HG03565 (cell line): ENCODE data around the gene TMX4.
"Not testable (repeated sequence)": the region's sequence is repeated elsewhere in the genome, so short reads cannot be mapped to it uniquely, and the experiment has no call there.

Experiments
- ATAC-seq: cut with Tn5 transposase; IDR thresholded peaks from one replicate; pipeline ENCODE4 v1.9.1; 2021; ENCODE audit warnings: mild to moderate bottlenecking, moderate library complexity; ENCODE audit not compliant: unreplicated experiment

Gene TMX4, protein sequence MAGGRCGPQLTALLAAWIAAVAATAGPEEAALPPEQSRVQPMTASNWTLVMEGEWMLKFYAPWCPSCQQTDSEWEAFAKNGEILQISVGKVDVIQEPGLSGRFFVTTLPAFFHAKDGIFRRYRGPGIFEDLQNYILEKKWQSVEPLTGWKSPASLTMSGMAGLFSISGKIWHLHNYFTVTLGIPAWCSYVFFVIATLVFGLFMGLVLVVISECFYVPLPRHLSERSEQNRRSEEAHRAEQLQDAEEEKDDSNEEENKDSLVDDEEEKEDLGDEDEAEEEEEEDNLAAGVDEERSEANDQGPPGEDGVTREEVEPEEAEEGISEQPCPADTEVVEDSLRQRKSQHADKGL

DNA sequence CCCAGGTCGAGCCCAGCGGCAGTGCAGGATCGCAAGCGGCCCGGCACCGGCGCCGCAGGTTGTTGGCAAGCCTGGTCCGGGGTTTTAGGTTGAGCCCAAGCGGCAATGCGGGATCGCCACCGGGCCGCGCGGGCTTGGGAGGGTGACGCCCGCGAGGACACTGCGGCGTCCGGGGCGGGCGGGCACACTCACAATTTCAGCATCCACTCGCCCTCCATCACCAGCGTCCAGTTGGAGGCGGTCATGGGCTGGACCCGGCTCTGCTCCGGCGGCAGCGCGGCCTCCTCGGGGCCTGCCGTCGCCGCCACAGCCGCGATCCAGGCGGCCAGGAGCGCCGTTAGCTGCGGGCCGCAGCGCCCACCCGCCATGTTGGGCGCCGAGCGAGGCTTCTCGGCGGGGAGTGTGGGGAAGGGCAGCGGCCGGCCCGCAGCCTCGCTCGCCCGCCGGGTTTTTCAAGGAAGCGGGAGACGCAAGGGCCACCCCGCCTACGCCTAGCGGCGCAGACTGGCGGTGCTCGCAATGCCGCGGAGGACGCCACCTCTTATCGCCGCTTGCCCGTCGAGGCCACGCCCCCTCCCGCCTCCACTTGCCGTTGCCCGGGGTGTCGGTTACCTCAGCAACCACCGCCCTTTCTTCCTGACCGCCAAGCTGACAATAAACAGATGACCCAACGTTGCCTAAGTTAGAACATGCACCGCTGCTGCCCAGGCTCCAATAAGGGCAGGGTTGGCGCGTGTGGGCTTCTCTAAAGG lies at the start of gene TMX4:
Gene TMX4, minus strand, starts transcription at position 516 of the 752 bp plus-strand sequence. Its CDS starts 148 bp downstream, at position 368.
- peak; percentile 79 for ATAC-seq

DNA sequence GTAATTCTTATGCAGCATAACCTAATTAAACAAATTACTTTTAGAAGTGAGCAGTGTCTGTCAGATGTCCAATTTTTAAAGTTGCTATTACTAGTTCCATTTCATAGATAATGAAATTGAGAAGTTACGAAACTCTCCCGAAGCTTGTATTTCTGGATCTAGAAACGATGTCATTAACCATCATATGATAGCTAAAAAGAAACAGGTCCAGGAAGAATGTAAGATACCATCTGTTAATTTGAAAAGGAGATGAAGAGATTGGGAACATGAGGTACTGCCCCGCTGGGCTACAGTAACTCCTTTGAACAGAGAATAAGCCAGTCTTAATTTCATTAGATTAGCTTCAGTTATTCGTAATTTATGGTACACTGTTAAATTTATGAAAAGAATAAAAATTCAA lies 47.5 kb upstream of the TMX4 start:
- no peak for ATAC-seq

DNA sequence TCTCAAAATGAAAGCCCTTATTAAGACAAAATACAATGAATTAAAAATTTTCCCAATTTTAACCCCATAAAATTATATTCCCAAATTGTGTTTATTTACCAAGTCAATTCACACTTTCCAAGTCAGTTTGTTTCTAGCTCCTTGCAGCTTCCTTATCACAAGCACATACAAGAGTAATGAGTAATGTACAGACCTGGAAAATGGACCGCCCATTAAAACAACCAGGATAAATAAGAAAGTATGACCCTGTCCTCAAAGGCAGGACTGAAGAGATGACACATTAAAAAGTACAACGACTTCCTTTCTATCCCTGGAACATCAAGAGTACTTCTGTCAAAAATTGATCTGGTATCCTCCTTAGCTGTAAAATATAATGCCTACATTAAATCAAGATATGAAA lies 47.1 kb upstream of the TMX4 start:
- ATAC-seq = no peak

DNA sequence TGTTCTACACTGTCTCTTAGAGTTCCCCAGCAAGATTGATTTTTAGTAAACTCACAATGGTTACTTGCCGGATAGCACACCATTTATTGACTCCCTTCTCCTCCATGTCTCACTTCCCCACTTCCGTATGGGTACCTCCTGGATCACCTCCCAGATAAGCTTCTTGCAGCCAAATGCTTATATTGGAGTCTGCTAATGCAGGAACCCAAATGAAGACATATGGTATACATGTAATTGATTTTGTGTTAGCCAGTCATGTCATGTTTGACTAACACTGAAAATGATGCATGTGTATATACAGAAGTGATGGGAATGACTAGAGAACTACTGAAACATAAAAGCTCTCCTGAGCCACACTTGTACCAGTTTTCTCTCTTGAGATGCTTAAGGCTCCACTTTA lies 46.1 kb upstream of the TMX4 start:
- no peak for ATAC-seq

DNA sequence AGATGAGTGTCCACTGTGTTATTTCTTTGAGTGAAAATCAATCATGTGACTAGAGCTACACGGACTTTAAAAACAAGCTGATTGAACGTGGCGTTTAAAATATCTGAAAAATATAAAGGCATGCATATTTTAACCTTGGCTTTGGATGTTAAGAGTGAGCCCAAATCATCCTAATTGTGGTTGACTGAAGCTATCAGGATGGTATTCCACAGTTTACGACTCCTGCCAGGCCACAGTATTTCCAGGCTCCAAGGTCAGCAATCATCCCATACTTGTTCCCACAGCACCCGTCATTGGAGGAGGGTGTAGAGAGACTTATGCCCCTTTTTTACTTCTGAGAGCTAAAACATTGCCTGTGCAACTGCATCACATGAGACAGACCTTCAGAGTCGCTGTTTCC lies 43.2 kb upstream of the TMX4 start:
- no peak for ATAC-seq

DNA sequence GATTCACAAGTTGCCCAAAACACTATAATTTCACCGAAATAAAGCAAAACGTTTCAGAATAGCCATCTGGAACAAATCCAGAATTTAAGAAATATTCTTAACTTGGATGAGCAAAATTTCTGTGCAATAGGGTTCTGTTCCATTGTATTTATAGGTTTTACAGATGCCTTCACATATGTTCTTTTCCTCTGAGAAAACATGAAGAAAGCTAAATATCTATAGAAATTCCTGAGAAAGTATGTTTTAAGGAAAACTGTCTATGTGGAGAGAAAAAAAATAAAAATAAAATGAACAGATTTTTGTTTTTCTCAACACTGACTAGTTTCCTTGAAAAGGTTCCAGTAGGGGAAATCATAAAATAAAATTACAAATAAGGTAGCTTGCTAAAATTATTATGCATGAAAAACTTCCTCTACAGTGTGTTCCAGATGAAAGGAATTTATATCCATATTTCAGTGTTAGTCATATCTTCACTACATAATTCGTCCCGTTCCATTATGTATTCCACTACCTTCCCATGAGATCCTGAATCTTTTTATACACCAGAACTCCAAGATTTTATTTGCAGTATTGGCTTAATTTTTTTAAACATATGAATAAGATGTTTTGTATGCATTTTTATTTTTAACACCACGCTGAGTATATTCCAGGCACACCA lies 42.4 kb upstream of the TMX4 start:
- ATAC-seq = no peak

DNA sequence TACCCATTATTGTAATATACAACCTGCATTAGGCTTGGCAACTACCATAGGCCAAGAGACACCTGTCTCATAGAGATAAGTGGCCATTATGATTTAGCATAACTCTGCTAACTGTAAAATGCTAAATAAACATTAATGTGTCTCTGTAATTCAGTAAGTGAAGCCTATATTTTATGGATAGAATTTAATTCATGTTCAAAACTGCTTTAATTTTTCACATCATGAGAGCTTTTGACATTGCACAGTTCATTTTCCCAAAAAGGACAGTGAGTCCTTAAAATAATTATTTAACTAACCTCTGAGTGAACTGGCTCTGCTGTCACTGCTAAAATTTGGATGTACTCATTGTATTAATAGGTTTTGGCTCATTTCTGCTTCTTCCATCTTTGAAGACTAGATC lies 41.4 kb upstream of the TMX4 start:
- no peak for ATAC-seq

DNA sequence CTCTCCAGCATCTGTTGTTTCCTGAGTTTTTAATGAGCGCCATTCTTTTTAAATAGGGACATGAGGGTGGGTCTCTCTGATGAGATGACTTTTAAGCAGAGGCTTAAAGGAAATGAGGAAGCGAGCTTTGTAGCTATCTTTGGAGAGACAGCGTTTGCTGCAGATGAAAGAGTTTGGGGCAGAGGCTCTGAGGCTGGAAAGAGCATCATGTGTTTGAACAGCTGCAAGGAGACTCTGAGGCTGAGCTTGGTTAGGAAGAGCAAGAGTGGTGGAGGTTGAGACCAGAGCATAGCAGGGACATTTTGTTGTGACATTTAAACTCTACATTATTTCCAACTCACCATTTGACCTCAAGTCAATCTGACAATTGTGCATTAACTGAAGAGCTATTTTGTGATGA lies 38.3 kb upstream of the TMX4 start:
- ATAC-seq = no peak

DNA sequence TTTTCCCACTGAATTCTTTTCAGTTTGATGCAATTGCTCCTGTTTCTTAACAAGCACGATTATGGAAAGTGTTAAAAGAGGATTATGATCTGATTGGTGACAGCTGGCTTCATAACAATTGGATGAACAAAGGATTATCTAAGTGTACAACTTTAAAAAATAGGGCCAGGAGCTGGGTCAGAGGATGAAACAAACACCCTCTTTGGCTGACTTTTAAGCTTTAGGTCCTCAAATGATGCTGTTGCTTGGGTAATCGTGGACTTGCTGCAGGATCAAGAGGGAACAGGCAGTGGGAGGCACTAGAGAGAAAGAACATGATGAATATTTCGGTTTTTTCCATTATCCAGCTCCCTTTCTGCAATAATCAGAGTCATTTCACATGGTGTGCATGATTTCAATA lies 35.5 kb upstream of the TMX4 start:
- ATAC-seq = no peak

DNA sequence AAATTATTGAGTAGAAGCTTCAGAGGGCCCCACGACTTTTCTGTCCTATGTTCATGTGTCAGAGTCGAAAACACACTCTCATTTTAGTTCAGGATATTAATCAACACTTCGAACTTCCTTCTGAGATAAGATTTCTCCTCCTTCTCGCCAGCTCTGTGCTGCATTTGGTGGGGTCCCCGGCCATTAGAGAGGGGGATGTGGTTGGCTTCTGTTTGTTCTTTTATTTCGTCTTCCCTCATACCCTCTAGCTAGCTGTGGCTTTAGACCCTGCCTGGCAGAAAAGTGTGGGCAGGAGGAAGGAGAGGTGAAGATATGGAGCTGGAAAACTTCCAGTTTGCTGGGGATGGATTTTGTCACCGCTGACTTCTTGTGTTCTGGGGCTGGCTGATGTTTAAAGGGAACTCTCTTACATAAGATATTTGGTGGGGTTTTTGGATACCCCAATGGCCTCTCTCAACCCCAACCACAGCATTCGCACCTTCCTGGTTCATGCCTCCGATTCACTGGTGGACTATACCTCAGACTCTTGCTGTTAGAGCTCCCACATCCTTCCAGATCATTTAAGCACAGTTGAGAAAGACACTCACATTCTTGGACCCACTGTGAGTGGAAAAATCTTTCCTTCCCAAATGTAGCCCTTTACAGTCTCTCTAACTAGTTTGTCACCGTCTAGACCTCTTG lies 30.7 kb upstream of the TMX4 start:
- no peak for ATAC-seq

DNA sequence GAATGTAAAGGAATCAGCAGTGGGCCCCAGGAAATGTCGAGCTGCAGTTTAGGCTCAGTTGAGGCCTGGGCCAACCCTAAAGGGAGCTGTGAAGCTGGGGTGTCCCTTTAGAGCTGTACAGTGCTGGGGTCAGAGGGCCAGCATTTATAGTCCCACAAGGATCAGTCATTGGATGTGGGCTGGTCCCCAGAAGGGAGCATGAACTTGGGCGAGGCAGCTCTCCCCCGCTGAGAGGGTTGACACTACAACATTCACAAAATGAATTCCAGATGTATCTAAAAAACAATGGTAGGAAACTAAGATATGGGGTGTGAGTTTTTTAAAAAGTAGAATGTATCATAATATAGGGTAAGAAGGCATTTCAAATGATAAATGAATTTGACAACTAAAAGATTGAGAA lies 29.7 kb upstream of the TMX4 start:
- ATAC-seq = no peak

DNA sequence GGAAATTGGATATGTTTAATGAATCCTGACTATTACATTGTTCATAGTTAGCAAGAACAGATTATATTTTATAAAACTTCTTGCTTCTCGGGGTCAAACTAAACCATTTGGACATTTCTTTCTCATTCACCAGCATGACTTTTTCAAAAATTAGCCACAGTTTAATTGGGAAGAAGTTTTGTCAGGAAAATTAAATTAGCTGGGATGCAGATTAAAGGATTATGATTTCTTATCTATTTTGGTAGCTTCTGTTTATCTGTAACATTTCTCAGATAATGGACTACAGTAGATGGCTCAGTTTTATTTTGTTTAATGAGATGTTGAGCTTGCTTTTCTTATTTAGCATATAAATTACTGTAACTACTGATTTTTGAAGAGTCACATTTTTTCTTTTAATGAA lies 26.4 kb upstream of the TMX4 start:
- no peak for ATAC-seq

DNA sequence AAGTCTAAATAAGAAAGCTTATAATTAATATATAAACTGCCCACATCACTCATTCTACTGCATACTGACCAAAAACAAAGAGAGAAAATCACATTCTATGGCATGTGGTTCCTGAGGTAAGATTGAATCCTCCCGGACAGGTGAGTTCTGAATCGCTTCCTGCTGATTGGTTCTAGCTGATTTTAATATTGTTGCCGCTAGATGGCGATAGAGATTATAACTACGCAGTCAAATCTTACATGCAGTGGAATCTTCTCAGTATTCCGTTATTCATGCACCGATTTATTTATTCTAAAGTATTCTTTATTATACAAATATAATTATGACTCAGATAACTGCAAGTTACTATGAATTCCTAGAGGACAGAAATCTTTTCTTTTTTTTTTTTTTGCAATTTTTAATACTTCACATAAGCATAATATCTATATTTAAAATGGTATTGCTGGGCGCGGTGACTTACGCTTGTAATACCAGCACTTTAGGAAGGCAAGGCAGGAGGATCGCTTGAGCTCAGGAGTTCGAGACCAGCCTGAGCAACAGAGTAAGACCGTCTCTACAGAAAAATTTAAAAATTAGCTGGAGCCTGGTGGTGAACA lies 24.2 kb upstream of the TMX4 start:
- peak; percentile 87 for ATAC-seq

DNA sequence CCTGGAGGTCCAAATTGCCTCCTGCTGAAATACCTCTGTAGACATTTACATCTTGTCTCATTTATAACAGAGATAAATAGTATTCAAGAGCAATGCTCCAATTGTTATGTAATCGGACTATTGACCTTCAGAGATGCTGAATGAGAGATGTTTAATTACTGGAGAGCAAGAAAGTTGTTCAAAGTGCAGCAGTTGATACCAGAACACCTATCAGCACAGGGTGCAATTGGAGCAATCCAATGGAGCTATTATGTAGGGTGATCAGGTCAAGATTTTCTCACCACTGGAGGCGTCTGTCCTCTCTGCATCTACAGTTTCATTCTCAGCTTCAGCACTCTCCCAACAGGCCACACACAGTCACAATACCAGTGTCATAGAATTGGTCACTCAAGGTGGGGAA lies 19.5 kb upstream of the TMX4 start:
- ATAC-seq = no peak

DNA sequence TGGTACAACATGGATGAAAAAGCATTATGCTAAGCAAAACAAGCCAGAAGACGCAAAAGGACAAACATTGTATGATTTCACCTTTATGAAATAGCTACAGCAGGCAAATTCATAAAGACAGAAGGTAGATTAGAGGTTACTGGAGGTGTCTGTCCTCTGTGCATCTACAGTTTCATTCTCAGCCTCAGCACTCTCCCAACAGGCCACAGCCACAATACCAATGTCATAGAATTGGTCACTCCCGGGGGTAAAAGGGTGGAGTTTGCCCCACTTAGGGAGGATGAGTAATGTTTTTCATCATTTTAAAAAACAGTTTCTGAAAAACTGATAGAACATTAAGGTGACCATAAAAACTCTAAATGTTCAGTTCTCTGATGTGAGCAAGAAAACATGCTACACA lies 17.2 kb upstream of the TMX4 start:
- no peak for ATAC-seq

DNA sequence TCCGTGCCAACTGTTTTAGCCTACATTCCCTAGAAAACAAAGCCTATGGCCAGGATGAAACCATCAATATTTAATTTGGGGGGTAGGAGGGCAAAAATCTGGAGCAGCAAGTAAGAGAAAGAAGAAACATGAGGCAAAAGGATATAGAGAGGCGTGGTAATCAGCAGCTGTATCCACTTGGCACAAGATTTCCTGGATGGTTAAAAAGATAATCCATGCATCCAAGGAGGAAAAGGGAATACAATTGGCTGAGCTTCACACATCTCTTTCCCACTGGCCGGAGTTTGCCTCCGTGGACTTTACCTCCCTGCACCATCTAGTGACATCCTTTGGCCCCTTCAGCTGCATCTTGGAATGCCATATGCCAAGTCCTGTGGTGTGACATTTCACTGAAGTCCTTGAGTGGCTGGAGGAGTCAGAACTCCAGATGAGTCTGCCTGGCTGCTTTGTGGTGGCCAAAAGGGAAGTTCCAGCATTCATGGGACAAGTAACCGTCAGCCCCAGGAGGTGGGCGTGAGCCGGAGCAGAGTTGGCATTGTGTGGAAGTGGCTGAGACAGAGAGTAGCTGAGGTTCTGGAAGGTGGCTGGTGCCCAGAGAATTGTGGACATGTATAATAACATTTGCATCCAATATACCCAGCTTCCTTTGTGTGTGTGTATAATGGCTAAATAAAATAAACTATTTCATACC lies 13.7 kb upstream of the TMX4 start:
- ATAC-seq = no peak

DNA sequence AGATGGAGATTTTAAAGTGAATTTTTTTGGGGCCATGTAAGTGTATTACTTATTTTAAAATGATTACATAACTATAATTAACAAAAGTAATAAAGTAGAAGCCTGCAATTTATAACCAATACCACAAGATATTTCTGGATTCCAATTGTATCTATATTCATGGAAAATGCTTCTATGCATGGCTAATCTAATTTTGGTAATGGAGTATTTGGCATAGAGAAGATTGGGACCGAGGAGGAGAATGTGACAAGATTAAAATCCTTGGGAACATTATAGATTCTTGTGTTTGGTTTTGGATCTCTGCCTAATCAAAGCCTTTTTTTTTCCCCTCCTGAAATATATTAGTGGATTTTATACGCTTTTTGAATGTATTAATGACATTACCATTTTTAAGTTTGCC lies 12.9 kb upstream of the TMX4 start:
- no peak for ATAC-seq

DNA sequence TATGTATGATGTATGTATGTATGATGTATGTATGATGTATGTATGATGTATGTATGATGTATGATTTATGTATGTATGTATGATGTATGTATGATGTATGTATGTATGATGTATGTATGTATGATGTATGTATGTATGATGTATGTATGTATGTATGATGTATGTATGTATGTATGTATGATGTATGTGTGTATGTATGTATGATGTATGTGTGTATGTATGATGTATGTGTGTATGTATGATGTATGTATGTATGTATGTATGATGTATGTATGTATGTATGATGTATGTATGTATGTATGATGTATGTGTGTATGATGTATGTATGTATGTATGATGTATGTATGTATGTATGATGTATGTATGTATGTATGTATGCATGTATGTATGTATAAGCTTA lies 12.0 kb upstream of the TMX4 start:
- ATAC-seq = not testable (repeated sequence)

DNA sequence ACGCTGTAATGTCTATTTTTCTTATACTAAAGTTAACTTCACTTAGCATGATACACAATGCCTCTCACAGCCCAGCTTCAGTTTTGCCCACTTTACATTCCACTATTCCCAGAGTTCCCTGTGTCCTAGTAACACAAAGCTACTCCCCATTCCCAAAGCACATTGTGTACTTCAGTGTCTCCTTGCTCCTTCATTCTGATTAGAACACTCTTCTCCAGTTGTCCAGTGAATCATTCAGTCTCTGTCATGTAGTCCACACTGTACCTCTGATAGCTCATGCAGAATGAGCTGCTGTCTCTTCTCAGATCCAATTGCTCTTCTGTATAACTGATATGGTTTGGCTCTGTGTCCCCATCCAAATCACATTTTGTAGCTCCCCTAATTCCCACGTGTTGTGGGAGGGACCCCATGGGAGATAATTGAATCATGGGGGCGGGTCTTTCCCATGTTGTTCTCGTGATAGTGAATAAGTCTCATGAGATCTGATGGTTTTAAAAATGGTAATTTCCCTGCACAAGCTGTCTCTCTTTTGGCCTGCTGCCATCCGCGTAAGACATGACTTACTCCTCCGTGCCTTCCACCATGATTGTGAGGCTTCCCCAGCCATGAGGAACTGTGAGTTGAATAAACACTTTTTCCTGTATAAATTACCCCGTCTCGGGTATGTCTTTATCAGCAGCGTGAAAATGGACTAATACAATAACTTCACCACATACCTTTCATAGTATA lies 2.1 kb upstream of the TMX4 start:
- no peak for ATAC-seq
